Erythroblast (primary cell): ENCODE measurements around the gene TMEM190.

Experiments used
- DNase-seq, 2 experiments: peaks; one replicate each; lab custom pipeline; 2025; lab: John Stamatoyannopoulos, UW
- GATA1 ChIP-seq: IDR thresholded peaks from 2 replicates; pipeline ENCODE4 v1.6.1; 2011; ENCODE audit warnings: low read depth, mild to moderate bottlenecking, control low read depth, low read length, moderate library complexity
- POLR2A ChIP-seq: IDR thresholded peaks from 2 replicates; pipeline ENCODE4 v1.6.1; 2011; ENCODE audit warnings: mild to moderate bottlenecking, low read length

TMEM190 gene

DNA sequence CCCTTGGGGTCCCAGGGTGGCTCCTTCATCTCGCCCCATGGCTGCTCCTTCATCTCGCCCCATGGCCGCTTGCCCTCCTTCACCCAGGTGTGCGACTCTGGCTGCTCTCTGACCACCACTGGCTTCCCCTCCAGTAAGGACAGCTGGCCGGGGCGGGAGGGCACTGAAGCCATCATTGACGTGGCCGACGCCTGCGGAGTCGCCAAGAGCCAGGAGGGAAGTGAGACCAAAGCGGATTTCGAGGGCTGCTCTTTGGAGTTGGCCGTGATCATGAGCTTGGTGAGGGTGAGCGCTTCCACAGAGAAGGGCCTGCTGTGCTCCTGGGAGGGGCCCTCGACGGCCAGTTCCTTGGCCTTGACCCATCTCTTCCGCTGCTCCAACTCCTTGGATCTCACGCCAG, 18.1 kb upstream of the TMEM190 start:
- no peak for DNase-seq
- TF ChIP-seq GATA1 (no peak), POLR2A (no peak)

DNA sequence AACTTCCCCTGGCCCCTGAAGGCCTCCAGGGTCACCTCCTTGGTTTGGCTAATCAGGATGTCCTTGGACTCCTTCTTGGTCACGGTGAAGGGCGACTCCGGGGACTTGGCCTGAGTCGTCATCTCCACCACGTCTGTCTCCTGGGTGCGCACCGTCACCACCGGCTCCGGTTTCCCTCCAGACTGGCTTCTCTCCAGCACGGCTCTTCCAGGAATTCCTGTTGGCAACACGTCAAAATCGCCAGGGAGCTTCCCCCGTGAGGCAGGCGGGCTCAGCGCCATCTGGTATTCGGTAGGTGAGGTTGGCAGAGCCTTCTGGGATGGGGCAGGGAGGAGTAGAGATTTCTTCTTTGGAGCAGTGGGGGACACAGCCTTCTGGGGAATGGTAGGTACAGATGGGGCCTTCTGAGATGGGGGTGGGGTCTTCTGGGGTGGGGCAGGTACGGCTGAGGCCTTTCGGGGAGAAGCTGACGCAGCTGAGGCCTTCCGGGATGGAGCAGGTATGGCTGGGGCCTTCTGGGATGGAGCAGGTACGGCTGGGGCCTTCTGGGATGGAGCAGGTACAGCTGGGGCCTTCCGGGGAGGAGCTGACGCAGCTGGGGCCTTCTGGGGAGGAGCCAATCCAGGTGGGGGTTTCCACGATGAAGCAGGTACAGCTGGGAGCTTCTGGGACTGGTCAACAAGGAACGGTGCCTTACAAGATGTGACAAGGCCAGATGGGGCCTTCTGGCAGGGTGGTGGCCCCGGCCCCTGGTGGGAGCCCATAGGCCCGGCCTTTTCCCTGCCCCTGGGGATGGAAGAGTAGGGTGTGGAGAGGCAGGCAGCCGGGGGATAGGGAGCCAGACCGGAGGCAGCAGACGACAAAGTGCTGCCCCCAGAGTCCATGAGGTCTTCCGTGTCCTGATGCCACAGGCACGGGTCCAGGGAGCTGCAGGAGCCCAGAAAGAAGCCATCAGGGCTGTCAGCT, 17.4 kb upstream of the TMEM190 start:
- DNase-seq, result no peak
- no peak for TF ChIP-seq POLR2A
- no peak for TF ChIP-seq GATA1

DNA sequence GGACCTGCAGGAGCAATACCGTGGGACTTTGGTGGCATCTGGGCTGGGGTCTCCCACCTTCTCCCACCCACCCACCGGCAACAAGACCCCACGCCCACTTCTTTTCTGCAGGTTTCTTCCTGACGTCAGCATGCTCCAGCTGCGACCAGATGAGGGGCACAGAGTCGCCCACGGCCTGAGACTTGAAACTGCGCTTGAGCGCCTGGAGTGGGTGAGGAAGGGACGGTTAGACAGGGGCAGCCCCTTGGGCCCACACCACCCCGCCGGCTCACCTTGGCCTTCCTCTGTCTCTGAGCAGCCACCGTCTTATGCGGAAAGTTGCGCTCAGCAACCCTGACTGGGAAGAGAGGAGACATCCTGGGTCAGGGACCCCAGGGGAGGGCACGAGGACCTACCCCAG, 15.7 kb upstream of the TMEM190 start:
- no peak for DNase-seq
- no peak for TF ChIP-seq POLR2A
- TF ChIP-seq GATA1, result no peak

DNA sequence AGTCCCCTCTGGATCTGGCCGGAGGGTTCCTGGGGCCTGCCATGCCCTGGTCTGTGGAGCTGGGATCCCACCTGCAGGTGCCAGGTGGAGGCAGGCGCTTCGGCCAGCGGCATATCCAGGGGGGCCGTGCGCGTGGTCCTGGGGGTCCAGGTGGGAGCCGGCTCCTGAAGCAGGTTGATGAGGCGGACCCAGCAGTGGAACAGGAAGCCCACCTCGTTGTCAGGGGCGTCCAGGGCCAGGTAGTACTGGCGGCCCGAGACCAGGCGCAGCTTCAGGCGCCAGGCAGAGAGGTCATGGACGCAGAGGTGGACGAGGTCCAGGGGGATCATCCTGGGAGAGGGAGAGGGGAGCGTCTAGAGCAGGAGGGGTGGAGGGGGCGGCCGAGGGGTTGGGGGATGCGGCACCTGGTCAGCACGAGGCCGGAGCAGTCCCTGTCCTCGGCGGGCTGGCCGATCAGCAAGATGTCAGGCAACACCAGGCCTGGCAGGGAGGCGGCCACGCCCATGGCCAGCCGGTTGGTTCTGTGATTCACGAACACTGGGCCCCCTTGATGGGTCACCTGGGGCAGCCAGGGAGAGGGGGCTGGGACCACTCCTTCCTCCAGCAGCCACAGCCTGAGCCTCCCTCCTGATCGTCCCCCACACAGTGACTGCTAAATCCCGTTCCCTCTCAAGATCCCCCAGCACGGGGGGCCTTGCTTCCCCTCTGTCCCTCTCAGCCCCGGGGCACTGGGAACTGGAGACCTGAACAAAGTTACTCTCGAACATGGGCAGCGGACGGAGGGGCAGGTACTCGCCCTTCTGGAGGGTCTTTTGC, 14.2 kb upstream of the TMEM190 start:
- TF ChIP-seq GATA1 (no peak), POLR2A (no peak)
- DNase-seq, result no peak

DNA sequence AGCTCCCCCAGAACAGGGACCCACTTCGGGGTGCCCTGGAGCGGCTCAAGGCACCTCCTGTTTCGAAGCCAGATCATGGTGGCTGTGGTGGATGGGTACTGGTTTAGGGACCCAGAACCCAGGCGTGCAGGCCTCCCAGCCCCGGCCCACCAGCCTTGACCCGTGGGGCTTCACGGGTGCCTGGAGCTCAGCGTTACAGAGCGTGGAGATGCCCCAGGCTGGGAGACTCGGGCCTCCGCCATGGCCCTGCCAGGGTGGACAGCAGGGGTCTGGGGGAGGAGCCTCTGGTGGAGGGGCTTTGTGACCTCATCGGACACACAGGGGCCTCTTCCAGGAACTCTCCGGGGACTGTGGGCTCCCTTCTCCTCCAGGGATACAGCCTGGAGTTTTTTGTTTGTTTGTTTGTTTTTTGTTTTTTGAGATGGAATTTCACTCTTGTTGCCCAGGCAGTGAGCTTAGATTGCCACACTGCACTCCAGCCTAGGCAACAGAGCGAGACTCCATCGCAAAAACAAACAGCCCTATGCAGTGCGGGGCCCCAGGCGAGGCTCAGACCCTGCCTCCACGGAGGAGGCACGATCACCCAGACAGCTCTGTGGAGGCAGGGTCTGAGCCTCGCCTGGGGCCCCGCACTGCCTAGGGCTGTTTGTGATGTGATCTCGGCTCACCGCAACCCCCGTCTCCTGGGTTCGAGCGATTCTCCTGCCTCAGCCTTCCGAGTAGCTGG, 13.5 kb upstream of the TMEM190 start, which contains the start of gene GARIN5B:
TSS of gene GARIN5B (minus strand) at position 271 of the 727 bp plus-strand sequence. CDS start at position 77, 194 bp downstream.
- DNase-seq, result no peak
- TF ChIP-seq GATA1 (no peak), POLR2A (no peak)

DNA sequence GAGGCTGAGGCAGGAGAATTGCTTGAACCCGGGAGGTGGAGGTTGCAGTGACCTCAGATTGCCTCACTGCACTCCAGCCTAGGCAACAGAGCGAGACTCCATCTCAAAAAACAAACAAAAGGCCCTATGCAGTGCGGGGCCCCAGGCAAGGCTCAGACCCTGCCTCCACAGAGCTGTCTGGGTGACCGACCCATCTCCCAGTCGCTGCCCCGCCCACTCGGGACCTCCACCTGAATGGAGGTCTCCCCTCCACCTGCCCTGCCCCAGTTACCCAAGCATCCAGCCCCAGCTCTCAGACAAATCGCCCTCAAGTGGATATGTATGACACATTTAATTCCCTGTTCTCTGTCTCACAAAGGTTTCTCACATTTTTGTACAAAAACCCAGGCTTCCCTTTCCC, 11.4 kb upstream of the TMEM190 start:
- no peak for DNase-seq
- TF ChIP-seq POLR2A, result no peak

DNA sequence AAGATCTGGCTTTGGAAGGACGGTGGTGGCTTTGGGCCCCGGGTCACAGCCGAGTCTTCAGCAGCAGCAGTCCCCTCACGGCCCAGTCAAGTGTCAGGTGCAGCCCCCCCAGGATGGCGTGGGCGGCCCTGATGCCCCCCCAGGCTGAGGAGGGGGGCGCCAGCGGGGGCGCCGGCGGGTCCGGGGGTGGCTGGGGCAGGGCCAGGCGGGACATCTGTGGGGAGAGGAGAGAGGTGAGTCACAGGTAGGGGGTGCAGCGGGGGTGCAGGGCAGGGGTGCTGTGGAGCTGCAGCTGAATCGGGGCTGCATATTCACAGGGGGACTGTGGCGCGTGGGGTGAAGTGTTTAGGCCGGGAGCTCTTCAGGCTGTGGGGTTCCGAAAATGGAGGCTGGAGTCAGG, 10.7 kb upstream of the TMEM190 start:
- TF ChIP-seq GATA1 (no peak), POLR2A (no peak)
- DNase-seq, result no peak

DNA sequence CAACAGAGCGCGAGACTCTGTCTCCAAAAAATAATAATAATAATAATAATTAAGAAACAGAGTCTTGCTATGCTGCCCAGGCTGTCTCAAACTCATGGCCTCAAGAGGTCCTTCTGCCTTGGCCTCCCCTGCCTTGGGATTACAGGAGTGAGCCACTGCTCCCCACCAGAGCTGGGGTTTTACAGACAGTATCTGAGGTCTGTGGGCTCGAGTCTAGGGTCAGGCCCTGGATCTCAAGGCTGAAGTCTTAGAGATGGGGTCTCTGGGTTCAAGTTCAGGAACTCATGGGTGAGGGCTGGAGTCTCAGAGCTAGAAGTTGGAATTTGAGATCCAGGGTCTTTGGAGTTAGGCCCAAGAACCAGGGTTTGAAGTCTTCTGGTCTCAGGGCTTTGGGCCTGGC, 9.8 kb upstream of the TMEM190 start:
- TF ChIP-seq GATA1 (no peak), POLR2A (no peak)
- DNase-seq, result no peak

DNA sequence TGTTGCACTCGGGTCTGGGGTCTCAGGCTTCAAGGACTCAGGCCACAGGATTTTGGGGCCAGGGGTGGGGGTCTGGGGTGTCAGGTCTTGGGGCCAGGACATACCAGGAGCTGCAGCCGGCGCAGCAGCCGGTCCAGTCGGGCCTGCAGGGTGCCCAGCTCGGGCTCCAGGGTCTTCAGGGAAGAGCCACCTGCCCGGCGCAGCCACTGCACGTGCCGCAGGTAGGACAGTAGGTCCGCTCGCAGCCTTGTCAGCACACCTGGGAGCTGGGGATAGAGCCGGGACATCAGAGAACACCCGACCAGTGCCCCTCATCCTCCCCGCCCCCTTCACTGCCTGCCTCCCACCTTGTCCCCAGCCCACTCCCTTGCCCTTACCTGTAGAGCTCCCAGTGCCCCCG, 8.5 kb upstream of the TMEM190 start:
- no peak for TF ChIP-seq GATA1
- no peak for TF ChIP-seq POLR2A

DNA sequence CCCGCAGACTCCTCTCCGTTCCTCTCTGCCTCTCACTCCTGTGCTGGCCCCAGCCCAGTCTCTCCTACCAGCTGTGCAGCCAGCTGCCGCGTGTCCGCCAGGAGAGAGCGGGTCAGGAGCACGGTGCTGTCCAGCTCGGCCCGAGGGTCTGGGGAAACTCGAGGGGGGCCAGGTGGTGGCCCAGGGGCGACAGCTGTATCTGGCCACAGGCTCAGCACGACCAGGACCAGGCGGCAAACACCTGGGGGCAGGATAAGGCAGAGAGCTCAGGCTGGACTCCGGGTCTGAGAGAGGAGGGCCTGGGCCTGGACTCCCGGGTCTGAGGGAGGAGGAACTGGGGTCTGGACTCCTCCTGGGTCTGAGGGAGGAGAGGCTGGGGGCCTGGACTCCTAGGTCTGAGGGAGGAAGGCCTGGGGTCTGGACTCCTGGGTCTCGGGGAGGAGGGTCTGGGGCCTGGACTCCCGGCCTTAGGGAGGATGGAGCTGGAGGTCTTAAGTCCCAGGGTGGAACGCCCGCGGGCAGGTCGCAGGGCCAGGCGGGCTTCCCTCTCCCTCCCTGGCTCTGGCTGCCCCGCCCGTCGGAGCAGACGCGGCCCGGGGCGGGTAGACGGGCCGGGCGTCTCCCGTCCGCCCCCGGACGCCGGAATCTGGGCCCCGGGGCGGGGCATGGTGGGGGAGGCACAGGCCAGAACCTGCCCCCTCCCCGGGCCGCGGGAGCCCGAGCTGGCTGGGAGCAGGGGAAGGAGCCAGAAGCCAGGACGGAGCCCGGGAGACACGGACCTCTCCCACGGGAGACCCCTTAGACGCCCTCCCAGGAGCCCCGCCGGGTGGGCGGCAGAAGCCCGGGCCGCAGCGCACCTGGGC, 7.7 kb upstream of the TMEM190 start:
- TF ChIP-seq GATA1, result no peak
- TF ChIP-seq POLR2A, result no peak
- no peak for DNase-seq

More for the DNA sequence above, 8.5 kb upstream of the TMEM190 start:
- no peak for DNase-seq

DNA sequence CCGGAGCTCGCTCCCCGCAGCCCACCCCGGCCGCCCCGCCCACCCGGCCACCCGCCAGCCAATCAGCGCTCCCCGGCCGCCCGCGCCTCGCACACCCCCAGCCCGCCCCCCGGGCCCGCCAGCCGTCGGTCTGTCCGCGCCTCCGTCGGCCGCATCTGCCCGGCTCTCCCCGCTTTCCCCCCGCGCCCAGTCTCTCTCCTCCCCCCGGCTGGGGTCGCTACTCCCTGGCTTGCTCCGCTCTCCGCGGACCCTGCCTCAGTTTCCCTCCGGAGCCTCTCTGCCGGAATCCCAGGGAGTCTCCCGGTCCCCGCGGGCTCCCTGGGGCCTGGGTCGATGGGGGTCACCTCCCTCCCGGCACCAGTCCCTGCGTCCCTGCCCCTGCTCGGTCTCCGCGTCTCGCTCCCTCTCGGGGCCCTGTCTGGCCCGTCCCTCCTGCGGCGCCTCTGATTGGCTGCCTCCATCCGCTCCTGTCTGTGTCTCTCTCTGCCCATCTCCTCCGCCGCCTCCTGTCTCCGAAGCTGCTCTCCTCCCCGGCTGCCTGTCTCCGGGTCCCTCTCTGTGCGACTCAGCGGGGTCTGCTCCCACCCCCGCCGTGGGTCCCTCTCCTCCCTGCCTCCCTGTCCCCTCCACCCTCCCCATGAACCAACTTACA, 6.8 kb upstream of the TMEM190 start:
- no peak for DNase-seq

More for the DNA sequence above, 6.8 kb upstream of the TMEM190 start:
- TF ChIP-seq GATA1, result no peak
- no peak for TF ChIP-seq POLR2A
